K562 (cell line): ENCODE results near the gene RPL22. TPM values are rescaled to one million over a fixed set of nuclear protein-coding genes. Genes with fewer than 3 reads are reported as not detected.

Source experiments
- ARID2 ChIP-seq: fragments of 450-650 bp; IDR thresholded peaks from 2 replicates; pipeline ENCODE4 v1.6.1; 2017; ENCODE audit warnings: antibody characterized with exemption, mild to moderate bottlenecking
- CHD1 ChIP-seq: fragments of 200-600 bp; sonication (generic); IDR thresholded peaks from one replicate; pipeline ENCODE4 v1.6.1; 2012; ENCODE audit warnings: mild to moderate bottlenecking, moderate library complexity, low read length, inconsistent platforms
- GABPB1 ChIP-seq: sonication (generic); formaldehyde crosslinking; IDR thresholded peaks from 2 replicates; pipeline ENCODE4 v1.8.0; 2022; ENCODE audit warnings: mild to moderate bottlenecking, missing genetic modification reagents
- HNRNPL ChIP-seq: fragments of 200-400 bp; formaldehyde crosslinking; IDR thresholded peaks from 2 replicates; pipeline ENCODE4 v1.6.1; 2017; ENCODE audit warnings: low read depth, mild to moderate bottlenecking, low read length
- SIX5 ChIP-seq, 2 experiments: IDR thresholded peaks; 2 replicates each; pipeline ENCODE4 v1.6.1; 2011; ENCODE audit warnings: low read length in 2 of 2, borderline replicate concordance in 1 of 2, low read depth in 1 of 2, mild to moderate bottlenecking in 1 of 2, moderate library complexity in 1 of 2; ENCODE audit not compliant: insufficient read depth in 1 of 2
- SP1 ChIP-seq: sonication (generic); formaldehyde crosslinking; IDR thresholded peaks from 2 replicates; pipeline ENCODE4 v1.8.1; 2022; ENCODE audit warnings: mild to moderate bottlenecking, missing genetic modification reagents
- SREBF1 ChIP-seq: fragments of 150-350 bp; IDR thresholded peaks from 2 replicates; pipeline ENCODE4 v1.6.1; 2014; ENCODE audit warnings: antibody characterized with exemption, low read depth, low read length, borderline replicate concordance
- TGIF2 ChIP-seq: sonication (generic); formaldehyde crosslinking; IDR thresholded peaks from 2 replicates; pipeline ENCODE4 v1.8.1; 2022; ENCODE audit warnings: mild to moderate bottlenecking, missing genetic modification reagents, moderate library complexity
- TRIM28 ChIP-seq: fragments of 450-650 bp; IDR thresholded peaks from 2 replicates; pipeline ENCODE4 v1.6.1; 2017
- polyA plus RNA-seq, 8 experiments: library from polyadenylated mRNA; depleted of rRNA in 4 of 8; stranded (reverse) in 5 of 8; unstranded in 3 of 8; fragments of >200 nt; fragmentation: Nextera tagmentation in 2 of 8; fragmentation: Illumina TruSeq in 1 of 8; extraction: Ambion mirVana in 2 of 8; extraction: Trizol in 1 of 8; gene quantifications; 2 replicates each; pipeline versions ENCODE4 v1.2.1 to v1.2.3, GENCODE V29; 2011 to 2014; ENCODE audit warnings: inconsistent platforms in 1 of 8, missing spikeins in 1 of 8
- total RNA-seq, 7 experiments: library from RNA; depleted of rRNA in 6 of 7; stranded (reverse); fragments of >200 nt in 6 of 7; fragmentation: Illumina TruSeq in 2 of 7; extraction: Trizol in 2 of 7; gene quantifications; 2 replicates each; pipeline versions ENCODE4 v1.2.1 to v1.2.3, GENCODE V29; 2011 to 2021; ENCODE audit warnings: low replicate concordance in 1 of 7
- TF ChIP-seq, protein P1 (sequence below): fragments of 200-800 bp; sonication (Bioruptor generic); IDR thresholded peaks from 2 replicates; pipeline ENCODE4 v1.6.1; 2017; ENCODE audit warnings: missing genetic modification characterization, missing compliant biosample characterization
- TF ChIP-seq, protein P2 (sequence below): sonication (generic); IDR thresholded peaks from 2 replicates; pipeline ENCODE4 v1.6.1; 2016
- TF ChIP-seq, protein P3 (sequence below): sonication (generic); formaldehyde crosslinking; IDR thresholded peaks from 2 replicates; pipeline ENCODE4 v1.8.0; 2022; ENCODE audit warnings: mild to moderate bottlenecking, missing genetic modification reagents
- TF ChIP-seq, protein P4 (sequence below): sonication (generic); formaldehyde crosslinking; IDR thresholded peaks from 2 replicates; pipeline ENCODE4 v1.8.1; 2023; ENCODE audit warnings: mild to moderate bottlenecking, missing genetic modification reagents
- TF ChIP-seq, protein P5 (sequence below), 2 experiments: fragments of 450-650 bp; IDR thresholded peaks; 2 replicates each; pipeline ENCODE4 v1.6.1; 2018; ENCODE audit warnings: mild to moderate bottlenecking in 2 of 2, low read depth in 1 of 2; ENCODE audit not compliant: partially characterized antibody in 2 of 2
- TF ChIP-seq, protein P6 (sequence below): fragments of 250-450 bp; sonication (Bioruptor Pico); IDR thresholded peaks from 2 replicates; pipeline ENCODE4 v1.4.0; 2020; ENCODE audit warnings: mild to moderate bottlenecking

The RPL22 gene
- total and polyA plus RNA-seq, 9 of the 15 experiments (the other 6 are each of a cell fraction or from before 2014, with no cell fraction given), result 467 to 1,165 (median 607) TPM

DNA sequence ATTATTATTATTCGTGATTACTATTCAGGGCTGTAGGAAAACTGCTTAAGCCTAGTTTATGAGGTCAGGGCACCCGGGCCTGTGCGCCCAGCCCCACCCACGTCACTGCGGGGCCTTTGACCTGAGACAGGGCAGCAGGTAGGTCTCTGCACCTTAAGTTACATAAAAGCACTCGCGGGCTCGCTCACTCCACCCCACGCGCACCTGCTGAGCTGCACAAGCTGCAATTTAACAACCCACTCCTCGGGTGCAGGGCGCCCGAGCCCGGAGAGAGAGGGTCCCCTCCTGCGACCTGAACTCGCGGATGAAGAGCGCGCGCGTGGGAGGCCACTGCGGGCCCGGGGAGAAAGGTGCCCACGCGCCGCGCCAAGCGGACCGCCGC is 35.9 kb upstream of the RPL22 start (continued):
- TF ChIP-seq, protein P1, sequence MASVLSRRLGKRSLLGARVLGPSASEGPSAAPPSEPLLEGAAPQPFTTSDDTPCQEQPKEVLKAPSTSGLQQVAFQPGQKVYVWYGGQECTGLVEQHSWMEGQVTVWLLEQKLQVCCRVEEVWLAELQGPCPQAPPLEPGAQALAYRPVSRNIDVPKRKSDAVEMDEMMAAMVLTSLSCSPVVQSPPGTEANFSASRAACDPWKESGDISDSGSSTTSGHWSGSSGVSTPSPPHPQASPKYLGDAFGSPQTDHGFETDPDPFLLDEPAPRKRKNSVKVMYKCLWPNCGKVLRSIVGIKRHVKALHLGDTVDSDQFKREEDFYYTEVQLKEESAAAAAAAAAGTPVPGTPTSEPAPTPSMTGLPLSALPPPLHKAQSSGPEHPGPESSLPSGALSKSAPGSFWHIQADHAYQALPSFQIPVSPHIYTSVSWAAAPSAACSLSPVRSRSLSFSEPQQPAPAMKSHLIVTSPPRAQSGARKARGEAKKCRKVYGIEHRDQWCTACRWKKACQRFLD (CRISPR knock-in tag), result no peak
- peak; percentile 69 for TF ChIP-seq CHD1
- no peak for TF ChIP-seq HNRNPL
- no peak for TF ChIP-seq SREBF1
- TF ChIP-seq TRIM28, result no peak
- TF ChIP-seq, protein P2, sequence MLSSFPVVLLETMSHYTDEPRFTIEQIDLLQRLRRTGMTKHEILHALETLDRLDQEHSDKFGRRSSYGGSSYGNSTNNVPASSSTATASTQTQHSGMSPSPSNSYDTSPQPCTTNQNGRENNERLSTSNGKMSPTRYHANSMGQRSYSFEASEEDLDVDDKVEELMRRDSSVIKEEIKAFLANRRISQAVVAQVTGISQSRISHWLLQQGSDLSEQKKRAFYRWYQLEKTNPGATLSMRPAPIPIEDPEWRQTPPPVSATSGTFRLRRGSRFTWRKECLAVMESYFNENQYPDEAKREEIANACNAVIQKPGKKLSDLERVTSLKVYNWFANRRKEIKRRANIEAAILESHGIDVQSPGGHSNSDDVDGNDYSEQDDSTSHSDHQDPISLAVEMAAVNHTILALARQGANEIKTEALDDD, result 0 out of 2 replicates have a peak, but pooled peaks have one; percentile 2
- no peak for TF ChIP-seq ARID2
- TF ChIP-seq, protein P3, sequence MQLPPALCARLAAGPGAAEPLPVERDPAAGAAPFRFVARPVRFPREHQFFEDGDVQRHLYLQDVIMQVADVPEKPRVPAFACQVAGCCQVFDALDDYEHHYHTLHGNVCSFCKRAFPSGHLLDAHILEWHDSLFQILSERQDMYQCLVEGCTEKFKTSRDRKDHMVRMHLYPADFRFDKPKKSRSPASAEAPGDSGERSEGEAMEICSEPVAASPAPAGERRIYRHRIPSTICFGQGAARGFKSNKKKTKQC, result no peak
- no peak for TF ChIP-seq SIX5 (IDR thresholded peaks at IDR 0.05; ENCODE audit: borderline replicate concordance in 1 of 2, insufficient read depth in 1 of 2, low read depth in 1 of 2, low read length in 2 of 2)
- TF ChIP-seq, protein P4, sequence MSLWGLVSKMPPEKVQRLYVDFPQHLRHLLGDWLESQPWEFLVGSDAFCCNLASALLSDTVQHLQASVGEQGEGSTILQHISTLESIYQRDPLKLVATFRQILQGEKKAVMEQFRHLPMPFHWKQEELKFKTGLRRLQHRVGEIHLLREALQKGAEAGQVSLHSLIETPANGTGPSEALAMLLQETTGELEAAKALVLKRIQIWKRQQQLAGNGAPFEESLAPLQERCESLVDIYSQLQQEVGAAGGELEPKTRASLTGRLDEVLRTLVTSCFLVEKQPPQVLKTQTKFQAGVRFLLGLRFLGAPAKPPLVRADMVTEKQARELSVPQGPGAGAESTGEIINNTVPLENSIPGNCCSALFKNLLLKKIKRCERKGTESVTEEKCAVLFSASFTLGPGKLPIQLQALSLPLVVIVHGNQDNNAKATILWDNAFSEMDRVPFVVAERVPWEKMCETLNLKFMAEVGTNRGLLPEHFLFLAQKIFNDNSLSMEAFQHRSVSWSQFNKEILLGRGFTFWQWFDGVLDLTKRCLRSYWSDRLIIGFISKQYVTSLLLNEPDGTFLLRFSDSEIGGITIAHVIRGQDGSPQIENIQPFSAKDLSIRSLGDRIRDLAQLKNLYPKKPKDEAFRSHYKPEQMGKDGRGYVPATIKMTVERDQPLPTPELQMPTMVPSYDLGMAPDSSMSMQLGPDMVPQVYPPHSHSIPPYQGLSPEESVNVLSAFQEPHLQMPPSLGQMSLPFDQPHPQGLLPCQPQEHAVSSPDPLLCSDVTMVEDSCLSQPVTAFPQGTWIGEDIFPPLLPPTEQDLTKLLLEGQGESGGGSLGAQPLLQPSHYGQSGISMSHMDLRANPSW, result 0 out of 2 replicates have a peak, but pooled peaks have one; percentile 63
- TF ChIP-seq, protein P5, sequence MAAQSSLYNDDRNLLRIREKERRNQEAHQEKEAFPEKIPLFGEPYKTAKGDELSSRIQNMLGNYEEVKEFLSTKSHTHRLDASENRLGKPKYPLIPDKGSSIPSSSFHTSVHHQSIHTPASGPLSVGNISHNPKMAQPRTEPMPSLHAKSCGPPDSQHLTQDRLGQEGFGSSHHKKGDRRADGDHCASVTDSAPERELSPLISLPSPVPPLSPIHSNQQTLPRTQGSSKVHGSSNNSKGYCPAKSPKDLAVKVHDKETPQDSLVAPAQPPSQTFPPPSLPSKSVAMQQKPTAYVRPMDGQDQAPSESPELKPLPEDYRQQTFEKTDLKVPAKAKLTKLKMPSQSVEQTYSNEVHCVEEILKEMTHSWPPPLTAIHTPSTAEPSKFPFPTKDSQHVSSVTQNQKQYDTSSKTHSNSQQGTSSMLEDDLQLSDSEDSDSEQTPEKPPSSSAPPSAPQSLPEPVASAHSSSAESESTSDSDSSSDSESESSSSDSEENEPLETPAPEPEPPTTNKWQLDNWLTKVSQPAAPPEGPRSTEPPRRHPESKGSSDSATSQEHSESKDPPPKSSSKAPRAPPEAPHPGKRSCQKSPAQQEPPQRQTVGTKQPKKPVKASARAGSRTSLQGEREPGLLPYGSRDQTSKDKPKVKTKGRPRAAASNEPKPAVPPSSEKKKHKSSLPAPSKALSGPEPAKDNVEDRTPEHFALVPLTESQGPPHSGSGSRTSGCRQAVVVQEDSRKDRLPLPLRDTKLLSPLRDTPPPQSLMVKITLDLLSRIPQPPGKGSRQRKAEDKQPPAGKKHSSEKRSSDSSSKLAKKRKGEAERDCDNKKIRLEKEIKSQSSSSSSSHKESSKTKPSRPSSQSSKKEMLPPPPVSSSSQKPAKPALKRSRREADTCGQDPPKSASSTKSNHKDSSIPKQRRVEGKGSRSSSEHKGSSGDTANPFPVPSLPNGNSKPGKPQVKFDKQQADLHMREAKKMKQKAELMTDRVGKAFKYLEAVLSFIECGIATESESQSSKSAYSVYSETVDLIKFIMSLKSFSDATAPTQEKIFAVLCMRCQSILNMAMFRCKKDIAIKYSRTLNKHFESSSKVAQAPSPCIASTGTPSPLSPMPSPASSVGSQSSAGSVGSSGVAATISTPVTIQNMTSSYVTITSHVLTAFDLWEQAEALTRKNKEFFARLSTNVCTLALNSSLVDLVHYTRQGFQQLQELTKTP (IDR thresholded peaks at IDR 0.05; ENCODE audit: low read depth in 1 of 2, partially characterized antibody in 2 of 2), result peak in 1 of 2 experiments; percentile 2
- TF ChIP-seq TGIF2 (CRISPR knock-in tag), result no peak
- TF ChIP-seq, protein P6, sequence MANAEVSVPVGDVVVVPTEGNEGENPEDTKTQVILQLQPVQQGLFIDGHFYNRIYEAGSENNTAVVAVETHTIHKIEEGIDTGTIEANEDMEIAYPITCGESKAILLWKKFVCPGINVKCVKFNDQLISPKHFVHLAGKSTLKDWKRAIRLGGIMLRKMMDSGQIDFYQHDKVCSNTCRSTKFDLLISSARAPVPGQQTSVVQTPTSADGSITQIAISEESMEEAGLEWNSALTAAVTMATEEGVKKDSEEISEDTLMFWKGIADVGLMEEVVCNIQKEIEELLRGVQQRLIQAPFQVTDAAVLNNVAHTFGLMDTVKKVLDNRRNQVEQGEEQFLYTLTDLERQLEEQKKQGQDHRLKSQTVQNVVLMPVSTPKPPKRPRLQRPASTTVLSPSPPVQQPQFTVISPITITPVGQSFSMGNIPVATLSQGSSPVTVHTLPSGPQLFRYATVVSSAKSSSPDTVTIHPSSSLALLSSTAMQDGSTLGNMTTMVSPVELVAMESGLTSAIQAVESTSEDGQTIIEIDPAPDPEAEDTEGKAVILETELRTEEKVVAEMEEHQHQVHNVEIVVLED (CRISPR knock-in tag), result no peak
- no peak for TF ChIP-seq GABPB1 (CRISPR knock-in tag)
- TF ChIP-seq SP1, result peak; percentile 37; the same call in 1 of the 2 replicates
